GM21737 (cell line): ENCODE measurements around the gene RNF141.

Experiments
- ATAC-seq: cut with Tn5 transposase; IDR thresholded peaks from one replicate; pipeline ENCODE4 v1.9.1; 2021; ENCODE audit warnings: mild to moderate bottlenecking, moderate library complexity; ENCODE audit not compliant: unreplicated experiment

RNF141 gene

DNA sequence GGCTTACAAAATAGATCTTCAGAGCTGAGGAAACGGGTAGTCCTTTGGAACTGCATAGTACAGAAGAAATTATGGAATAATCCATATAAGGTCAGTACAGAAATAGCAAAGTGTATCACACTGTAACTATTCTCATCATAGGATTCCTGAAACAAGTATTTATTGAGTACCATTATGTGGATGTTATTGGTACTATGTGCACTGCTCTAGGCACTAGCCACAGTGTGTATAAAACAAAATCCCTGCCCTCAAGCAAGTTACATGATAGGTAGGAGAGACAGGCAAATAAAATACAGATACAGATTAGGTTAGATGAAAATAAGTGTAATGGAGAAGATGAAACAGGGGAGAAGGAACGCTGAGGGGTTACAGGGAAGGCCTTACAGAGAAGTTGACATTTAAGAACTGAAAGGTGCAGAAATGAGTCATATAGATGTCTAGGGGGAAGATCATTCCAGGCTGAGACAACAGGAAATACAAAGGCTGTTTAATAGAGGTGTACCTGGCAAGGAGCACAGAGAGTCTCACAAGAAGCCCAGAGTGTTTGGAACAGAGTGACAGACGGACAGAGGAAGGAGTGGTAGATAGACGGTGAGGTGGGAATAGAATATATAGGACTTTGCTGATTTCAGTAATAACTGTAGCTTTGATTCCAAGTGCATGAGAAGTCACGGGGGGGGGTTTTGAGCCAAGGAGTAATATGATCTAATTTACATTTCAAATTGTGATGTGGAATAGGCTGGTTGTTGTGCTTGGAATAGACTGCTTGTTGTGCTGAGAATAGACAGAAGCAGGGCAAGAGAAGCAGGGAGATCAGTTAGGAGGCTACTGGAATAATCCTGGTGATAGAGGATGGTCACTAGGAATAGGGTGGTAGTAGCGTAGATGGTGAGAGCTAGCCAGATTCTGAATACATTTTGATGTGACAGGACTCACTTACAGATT lies 13.7 kb downstream of the RNF141 start:
- ATAC-seq: peak; percentile 76

DNA sequence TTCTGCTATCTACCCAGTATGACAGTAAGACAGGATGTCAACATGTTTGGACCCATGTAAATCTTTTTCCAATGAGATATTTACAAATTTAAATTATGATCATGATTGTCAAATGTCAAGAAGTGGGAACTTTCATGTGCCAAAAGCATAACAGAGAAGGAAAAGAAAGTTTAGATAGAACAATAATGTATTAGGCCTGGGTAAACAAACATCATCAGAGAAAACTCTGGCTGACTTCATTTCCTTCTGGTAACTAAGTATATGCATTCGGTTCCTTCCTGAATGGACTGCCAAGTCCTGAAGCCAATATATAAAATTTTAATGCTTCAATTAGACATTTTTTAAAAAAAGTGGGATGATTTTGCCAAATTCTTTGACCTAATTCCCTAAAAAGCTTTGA lies 16.5 kb downstream of the RNF141 start:
- no peak for ATAC-seq

- ATAC-seq: no peak
These were observed 18.1 kb downstream of the RNF141 start for GRCh38 chr11:10522921-10523320.

DNA sequence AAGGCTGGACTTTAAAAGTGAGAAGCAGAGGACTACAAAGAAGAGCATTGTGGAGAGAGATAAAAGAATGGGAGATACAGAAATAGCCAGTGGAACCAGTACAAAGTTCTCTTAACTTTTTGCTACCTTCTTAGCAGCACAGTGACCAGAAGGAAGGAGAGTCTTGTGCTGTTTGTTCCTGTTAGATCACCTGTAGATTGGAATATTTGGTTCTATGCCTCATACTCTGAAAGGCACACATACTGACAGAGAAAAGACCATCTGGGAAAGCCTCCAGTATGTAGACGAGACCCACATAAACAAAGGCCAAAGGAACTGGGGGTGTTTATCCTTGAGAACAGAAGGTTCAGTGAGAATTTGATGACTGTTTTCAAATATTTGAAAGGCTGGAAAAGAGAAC lies 18.7 kb downstream of the RNF141 start:
- ATAC-seq: no peak

DNA sequence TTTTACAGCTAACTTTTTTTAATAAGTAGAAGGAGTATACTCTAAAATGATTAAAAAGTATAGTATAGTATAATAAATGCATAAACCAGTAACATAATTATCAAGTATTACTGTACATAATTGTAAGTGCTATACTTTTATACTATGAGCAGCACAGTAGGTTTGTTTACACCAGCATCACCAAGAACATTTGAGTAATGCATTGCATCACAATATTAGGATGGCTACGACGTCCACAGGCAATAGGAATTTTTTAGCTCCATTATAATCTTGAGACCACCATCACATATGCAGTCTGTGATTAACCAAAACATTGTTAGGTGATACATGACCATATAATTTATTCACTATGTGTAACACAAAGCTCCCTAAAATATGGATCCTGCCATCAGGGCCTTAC lies 20.4 kb downstream of the RNF141 start:
- no peak for ATAC-seq

GRCh38 chr11:10519630-10520029 lies 21.4 kb downstream of the RNF141 start:
- ATAC-seq: no peak

- no peak for ATAC-seq
These were observed 22.1 kb downstream of the RNF141 start for GRCh38 chr11:10518891-10519290.

DNA sequence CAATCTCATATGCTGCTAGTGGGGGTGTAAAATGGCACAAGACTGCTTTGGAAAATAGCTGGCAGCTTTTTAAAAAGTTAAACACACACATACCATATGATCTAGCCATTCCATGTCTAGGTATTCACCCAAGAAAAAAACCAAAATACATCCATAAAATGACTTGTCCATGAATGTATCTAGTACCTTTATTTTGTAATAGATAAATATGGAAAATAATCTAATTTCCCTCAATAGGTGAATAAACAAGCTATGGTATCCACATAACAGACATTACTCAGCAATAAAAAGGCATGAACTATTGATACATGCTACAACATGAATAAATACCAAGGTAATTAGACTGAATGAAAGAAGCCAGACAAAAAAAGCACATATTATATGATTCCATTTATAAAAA lies 22.9 kb downstream of the RNF141 start:
- ATAC-seq: no peak

DNA sequence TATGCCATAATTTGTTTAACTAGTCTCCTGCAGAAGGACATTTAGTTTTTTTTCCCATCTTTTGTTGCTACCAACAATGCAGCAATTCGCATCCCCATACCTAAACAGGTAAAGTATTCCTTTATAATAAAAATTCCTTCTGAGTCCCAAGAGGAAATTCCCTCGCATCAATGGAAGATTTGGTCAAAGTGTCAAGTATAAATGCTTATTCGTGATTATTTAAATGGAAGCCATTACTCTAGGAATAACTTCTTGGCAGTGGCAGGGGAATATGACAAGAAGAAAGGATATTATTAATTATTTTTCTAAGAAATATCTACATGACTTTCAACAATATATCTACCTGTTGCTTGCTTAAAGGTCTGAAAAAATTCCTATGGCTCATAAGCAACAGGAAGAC lies 25.6 kb downstream of the RNF141 start:
- no peak for ATAC-seq

- ATAC-seq: no peak
These were observed 26.3 kb downstream of the RNF141 start for GRCh38 chr11:10514709-10515108.

- no peak for ATAC-seq
These were observed 26.8 kb downstream of the RNF141 start for GRCh38 chr11:10514202-10514601.

DNA sequence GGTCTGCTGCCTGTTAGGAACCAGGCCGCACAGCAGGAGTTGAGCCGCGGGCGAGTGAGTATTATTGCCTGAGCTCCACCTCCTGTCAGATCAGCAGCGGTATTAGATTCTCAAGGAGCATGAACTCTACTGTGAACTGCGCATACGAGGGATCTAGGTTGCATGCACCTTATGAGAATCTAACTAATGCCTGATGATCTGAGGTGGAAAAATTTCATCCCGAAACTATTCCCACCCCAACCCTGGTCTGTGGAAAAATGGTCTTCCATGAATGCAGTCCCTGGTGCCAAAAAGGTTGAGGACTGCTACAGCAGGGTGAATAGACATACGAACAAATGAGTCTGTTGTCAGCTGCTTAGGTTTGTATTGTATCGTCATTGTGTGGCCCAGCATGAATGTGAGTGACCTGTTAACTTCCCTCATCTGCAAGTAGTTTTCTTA lies 29.8 kb downstream of the RNF141 start:
- no peak for ATAC-seq

GRCh38 chr11:10506008-10506370 lies 35.0 kb downstream of the RNF141 start:
- ATAC-seq: no peak

DNA sequence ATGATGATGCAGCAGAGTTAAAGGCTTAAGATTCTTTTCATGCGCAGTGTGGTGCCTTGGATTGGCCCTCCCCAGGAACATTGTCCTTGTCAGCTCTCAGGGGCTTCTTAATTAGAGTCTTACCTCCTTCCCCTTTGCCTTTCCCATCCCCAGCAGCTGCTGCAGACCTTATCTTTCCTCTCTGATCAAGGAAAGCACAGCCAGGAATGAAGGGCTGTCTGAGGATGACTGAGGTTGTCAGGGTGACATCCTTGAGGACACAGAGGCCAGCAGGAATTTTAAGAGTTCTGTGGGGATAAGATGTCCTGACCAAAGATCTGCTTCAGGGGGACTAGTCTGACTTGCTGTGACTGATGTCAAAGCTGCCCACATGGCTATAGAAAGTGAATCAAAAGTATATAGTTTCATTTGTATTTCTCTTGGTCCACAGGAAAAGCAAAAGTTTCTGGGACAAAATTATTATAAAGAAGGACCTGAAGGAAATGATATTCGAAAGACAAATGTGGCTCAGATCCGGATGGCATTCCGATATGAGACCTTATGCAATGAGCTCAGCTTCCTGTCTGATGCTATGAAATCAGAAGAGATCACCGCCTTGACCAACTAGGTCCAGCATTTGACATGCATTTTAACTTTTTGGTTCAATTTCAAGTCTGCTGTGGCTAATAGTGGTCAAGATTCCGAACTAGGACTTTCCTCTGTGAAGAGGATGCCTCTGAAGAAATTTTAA lies 35.5 kb downstream of the RNF141 start:
- ATAC-seq: no peak

DNA sequence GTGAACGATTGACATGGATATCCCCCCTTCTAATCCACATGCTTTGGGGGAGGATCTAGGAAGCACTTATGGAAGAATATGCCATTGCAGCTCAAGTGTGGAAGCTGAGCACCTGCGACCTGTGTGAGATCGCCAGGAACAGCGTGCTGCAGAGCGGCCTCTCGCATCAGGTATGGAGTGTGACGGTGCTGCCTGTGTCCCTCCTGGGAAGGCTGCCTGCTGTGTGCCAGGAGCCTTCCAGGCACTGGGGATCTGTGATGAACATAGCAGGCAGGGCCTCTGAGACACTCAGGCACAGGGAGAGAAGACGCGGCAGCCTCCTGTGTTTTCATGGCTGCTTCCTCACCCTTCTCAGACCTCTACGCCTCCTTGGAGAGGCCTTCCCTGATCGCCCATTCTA lies 36.5 kb downstream of the RNF141 start:
- ATAC-seq: no peak

GRCh38 chr11:10503777-10504480 lies 37.1 kb downstream of the RNF141 start:
- no peak for ATAC-seq

GRCh38 chr11:10503221-10503620 lies 37.8 kb downstream of the RNF141 start:
- ATAC-seq: no peak

- ATAC-seq: no peak
These were observed 38.2 kb downstream of the RNF141 start for GRCh38 chr11:10502770-10503169.

DNA sequence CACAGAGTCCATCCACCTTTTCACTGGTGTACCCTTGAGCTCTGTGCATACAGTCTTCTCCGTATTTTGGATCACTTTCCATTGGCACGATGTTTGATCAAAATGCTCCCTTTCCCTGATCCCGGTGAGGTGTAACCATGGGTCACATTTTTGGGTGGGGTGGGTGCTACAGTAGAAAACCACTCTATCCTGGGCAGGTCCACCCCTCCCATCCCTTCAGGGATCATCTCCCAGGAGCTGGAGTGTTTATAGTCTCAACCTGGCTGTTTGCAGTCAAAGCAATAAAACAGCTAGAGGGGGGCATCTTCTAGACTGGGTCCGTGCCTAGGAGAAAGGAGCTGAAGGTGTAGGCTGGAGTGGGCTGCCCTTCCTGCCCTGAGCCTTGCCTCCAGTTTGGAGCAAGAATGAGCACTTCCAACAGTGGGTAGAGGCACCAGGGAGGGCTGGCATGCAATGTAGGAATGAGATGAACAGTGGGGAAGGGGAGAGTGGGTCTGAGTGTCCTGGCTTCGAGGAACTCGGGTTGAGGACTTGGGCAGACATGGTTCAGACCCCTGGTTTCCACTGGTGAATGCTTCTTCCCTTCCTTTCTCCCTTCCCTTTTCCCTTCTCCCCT lies 38.8 kb downstream of the RNF141 start:
- ATAC-seq: no peak

- ATAC-seq: no peak
These were observed 40.0 kb downstream of the RNF141 start for GRCh38 chr11:10500757-10501684.
